NCI-H69 (cell line): ENCODE data around the gene RIT1.

ENCODE experiments used
- DNase-seq: peaks from one replicate; lab custom pipeline; 2025; lab: John Stamatoyannopoulos, UW

RIT1 gene

GRCh38 chr1:155911156-155912055 lies at the start of gene RIT1:
TSS of gene RIT1 (minus strand) at chr1:155911349. CDS start at chr1:155910761, 588 bp downstream.
- peak; percentile 90 for DNase-seq

- no peak for DNase-seq
Observed at GRCh38 chr1:155960081-155960745, 49.1 kb upstream of the RIT1 start.

DNA sequence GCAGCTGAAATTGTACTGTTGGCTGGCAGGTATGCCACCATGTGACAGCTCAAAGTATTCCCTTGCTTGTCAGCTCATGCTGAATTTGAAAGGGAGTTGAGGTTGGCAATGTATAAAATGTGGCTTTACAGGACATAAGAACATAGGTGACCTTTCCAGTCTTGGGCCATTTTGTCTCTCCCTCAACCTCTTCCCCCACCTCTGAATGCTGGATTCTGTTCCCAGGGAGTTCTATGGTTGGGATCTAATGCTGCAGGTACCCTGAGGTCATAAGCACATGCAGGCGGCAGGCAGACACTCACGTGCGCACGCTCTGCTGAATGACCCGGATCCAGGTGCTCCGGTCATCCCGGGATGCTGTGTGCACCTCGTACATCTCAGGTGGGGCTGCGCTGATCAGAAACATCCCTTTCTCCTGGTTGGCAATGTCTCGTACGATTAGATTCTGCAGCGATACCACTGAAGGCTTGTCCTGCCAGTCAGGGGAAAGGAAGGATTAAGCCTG lies 46.3 kb upstream of the RIT1 start:
- DNase-seq = no peak

GRCh38 chr1:155954645-155955044 lies 43.5 kb upstream of the RIT1 start:
- no peak for DNase-seq

DNA sequence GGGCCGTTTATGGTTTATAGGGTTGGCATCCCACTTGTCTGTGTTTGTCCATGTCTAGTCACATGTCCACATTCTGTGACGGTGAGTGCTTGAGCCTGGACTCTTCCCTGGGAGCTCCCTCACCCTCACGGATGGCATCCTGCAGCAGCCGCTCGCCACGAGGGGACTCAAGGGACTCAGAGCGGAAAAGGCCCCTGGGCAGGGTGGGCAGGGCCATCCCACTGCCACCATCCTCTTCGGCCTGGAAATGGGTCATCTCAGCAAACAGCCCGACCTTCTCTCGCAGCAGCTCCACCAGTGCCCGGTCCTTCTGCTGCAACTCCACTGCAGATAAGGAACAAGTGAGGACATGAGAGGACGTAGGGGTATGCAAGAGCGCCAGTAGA lies 41.3 kb upstream of the RIT1 start:
- no peak for DNase-seq

GRCh38 chr1:155951753-155952504 lies 40.8 kb upstream of the RIT1 start:
- DNase-seq = no peak

- DNase-seq = no peak
Observed at GRCh38 chr1:155950829-155951228, 39.7 kb upstream of the RIT1 start.

- DNase-seq = no peak
Observed at GRCh38 chr1:155947741-155948140, 36.6 kb upstream of the RIT1 start.

DNA sequence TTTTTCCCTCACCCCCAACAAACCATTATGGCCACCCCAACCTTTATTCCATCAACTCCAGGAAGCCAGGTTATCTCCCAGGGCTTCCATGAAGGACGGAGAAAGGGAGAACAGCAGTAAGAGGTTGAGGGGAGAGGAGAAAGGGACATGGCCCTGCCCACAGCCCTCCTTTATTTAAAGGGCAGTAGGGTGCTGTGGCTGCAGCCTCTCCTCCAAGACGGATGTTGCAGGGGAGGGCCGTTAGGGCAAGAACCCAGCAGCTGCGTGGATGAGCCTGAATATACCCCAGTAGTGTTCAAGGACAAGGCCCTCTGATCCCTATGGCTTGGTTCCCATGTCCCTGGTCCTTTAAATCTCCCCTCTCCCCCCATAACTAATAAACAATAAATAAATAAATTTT lies 36.1 kb upstream of the RIT1 start:
- no peak for DNase-seq

GRCh38 chr1:155946633-155947219 lies 35.6 kb upstream of the RIT1 start:
- DNase-seq = no peak

DNA sequence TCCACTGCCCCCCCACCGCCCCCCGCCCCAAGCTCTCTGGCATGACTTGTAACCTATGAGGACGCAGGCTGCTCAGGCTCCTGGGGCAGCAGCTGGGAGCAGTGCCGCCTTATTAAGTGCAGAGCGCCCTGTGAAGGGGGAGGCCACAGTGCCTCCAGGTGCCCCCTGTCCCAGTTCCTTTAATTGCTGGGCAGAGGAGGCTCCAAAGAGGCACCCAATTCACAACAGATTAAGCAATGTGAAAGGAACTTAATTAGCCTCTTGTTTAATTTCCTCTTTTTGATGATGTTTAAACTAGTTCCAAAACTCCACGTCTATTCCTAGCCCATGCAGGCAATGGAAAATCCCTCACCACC lies 33.3 kb upstream of the RIT1 start:
- peak; percentile 94 for DNase-seq

GRCh38 chr1:155942578-155943141 lies 31.5 kb upstream of the RIT1 start:
- peak; percentile 56 for DNase-seq

- peak; percentile 81 for DNase-seq
Observed at GRCh38 chr1:155941845-155942531, 30.8 kb upstream of the RIT1 start.

GRCh38 chr1:155940993-155941844 lies 30.1 kb upstream of the RIT1 start, which contains the start of gene RXFP4:
TSS of gene RXFP4 (plus strand) at chr1:155941638. CDS start at chr1:155941710, 72 bp downstream.
- peak; percentile 66 for DNase-seq

DNA sequence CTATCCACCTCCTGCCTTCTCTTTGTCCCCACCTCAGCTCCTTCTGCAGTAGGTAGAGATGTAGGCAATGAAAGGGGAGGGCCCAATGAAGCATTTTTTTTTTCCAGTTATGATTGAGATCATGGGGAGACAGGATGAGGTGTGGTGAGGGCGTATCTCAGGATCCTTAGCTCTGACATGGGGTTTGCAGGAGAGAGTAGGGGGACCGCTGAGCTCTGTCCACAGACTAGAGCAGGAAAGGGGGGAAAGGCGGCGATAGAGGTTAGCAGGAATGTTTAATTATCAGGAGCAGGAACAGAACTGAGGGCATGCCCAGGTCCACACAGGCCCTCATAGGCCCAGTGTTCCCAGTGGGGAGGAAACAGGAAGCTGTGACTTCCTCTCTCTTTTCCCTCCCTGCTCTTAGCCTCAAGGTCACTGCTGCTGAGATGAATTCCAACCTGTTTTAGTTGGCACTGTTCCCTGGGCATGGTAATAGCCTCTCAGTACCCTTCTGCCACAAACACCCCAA lies 29.4 kb upstream of the RIT1 start:
- peak; percentile 84 for DNase-seq

- peak; percentile 81 for DNase-seq
Observed at GRCh38 chr1:155938220-155938627, 27.1 kb upstream of the RIT1 start.

GRCh38 chr1:155934936-155935590 lies 23.9 kb upstream of the RIT1 start:
- peak; percentile 56 for DNase-seq

DNA sequence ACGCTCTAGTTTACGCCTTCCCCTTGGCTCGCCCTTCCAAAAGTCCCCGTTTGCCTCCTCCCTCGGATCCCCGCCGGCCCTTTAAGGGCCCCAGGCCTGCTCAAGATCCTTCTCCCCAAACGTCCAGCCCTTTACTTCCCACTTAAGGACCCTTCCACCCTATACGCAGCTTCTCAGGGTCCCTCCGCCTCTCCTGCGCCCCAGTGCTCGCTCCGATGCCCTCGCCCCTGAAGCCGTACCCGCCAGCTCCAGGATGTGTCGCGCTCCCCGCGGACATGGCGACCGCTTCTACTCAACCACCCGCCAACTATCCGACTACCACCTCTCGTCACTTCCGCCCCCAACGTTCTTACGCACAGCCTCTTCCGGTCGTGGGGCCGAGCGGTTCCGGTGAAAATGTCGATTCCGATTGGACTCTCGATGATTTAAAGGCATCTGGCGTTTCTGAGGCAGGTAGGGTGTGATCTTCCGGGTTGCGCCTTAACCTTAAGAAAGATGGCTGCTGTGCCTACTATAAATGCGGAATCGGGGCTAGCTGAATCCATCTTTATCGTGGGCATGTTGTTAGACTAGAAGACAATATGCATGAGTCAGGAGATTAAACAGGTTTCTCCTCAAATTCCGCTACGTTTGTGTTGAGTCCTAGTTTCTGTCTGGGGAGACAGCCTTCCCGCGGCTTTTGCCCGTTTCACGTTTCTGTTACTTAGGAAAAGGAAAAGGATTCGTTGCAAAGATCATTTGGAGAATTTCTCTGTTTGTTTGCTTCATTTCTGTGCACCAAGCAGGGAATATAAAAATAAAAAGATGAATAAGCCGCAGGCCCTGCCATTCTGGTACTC lies 23.2 kb upstream of the RIT1 start, which contains the start of gene KHDC4:
TSS of gene KHDC4 (minus strand) at position 317 of the 839 bp plus-strand sequence. CDS start at position 277, 40 bp downstream.
- peak; percentile 100 for DNase-seq
